HT1080 (cell line): Measurements from ENCODE around the gene SRR. TPM values are rescaled to one million over a fixed set of nuclear protein-coding genes. Genes with fewer than 3 reads are reported as not detected.

Source experiments
- DNase-seq: peaks from one replicate; pipeline ENCODE4 v3.0.0-alpha.2; 2015; ENCODE audit warnings: low read depth
- total RNA-seq: library from RNA; depleted of rRNA; stranded (reverse); fragments of >200 nt; shearing (Covaris generic); gene quantifications from 2 replicates; pipeline ENCODE4 v1.2.3, GENCODE V29; 2014

SRR gene
- total RNA-seq, 1 experiment from 2014 or later: 15.3 TPM

GRCh38 chr17:2289878-2290478, 13.8 kb upstream of the SRR start:
- no peak for DNase-seq

- DNase-seq: no peak
Observed at GRCh38 chr17:2292100-2292499, 11.7 kb upstream of the SRR start.

- peak; percentile 47 for DNase-seq
Observed at GRCh38 chr17:2295575-2295974, 8.2 kb upstream of the SRR start.

- DNase-seq: no peak
Observed at GRCh38 chr17:2297023-2297422, 6.7 kb upstream of the SRR start.

DNA sequence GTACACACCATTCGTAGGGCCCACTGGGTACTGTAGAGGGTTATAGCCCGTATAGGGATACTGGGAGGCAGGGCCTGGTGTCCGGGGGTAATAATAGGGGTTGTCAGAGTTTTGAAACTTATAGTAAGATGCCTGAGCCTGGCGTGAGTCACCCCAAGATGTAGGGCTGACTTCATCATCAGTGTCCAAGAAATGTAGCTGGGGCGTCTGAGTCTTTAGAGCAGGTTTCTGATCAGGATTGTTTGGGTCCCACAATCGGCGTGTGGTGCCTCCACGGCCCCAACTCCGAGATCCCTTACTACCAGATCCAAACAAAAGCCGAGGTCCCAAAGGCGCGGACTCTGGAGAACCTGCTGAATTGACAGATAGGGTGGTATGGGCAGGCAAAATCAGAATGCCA, 4.6 kb upstream of the SRR start:
- DNase-seq: no peak

DNA sequence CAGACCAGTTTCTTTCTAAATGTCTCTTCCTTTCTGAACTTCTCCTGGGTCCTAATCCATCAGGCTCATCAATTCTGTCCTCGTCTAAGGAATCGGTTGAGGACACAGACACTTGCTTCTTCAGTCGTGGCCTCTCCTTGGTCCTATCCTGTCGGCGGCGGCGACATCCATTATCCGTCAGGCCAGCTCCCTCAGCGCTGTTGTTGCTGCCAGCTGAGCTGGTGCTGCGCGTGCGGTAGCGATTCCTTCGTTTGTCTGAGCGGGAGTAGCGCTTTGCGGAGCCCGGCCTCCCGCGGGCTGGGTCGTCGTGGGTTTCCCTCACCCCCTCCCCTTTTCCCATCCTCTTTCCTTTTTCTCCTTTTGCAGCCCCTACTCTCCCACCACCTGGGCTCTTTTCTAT, 4.0 kb upstream of the SRR start:
- DNase-seq: no peak

GRCh38 chr17:2302778-2303203, 959 bp upstream of the SRR start:
- DNase-seq: no peak

DNA sequence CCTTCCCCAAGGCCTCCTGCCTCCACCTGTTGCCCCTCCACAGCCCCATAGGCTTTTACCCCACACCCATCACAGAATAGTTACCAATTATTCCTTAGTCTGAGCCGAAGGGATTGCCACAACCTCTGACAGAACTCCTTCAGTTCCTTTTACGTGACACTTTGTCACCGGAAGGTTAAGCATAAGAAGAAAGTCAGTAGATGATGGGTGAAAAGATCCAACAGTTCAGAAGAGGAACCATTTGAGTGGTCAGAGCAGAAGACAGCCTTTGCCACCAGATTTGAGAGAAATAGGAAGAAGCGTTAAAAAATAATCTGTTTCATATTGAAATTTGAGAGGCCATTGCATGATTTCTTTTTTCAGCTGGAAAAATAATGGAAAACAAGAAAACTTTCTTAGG, 1.2 kb downstream of the SRR start:
- DNase-seq: no peak

- no peak for DNase-seq
Observed at GRCh38 chr17:2309338-2310154, 5.8 kb downstream of the SRR start.

DNA sequence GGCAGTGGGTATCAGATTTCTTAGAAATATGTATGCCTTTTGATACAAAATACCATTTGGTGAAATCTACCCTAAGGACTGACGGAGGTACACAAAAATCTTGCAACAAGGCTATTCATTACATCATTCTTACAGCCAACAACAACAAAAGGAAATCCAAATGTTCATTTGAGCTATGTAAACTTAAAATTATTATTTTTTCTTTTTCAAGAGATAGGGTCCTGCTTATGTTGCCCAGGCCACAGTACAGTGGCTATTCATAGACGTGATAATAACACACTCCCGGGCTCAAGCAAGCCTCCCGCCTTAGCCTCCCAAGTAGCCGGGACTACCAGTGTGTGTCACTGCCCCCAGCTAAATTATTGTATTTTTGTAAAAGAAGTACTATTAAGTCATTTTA, 9.0 kb downstream of the SRR start:
- no peak for DNase-seq

DNA sequence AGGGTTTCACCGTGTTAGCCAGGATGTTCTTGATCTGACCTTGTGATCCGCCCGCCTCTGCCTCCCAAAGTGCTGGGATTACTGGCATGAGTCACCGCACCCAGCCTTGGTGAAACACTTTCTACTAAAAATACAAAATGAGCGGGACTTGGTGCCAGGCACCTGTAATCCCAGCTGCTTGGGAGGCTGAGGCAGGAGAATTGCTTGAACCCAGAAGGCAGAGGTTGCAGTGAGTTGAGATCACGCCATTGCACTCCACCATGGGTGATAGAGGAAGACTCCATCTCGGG, 13.1 kb downstream of the SRR start:
- DNase-seq: peak; percentile 14

DNA sequence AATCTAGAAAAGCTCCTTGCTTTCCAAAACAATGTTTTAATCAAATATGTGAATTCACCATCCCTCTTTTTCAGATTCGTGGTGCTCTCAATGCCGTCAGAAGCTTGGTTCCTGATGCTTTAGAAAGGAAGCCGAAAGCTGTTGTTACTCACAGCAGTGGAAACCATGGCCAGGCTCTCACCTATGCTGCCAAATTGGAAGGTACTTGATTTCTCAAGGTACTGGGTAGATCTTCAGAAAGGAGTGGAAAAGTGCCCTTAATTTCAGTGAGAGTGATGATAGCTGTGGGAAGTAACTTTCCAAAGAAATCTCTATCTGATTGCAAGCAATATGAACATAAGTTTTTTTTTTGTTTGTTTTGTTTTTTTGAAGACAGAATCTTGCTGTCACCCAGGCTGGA, 14.0 kb downstream of the SRR start:
- no peak for DNase-seq

GRCh38 chr17:2319051-2319450, 15.3 kb downstream of the SRR start:
- DNase-seq: no peak

GRCh38 chr17:2321399-2321798, 17.6 kb downstream of the SRR start:
- no peak for DNase-seq

DNA sequence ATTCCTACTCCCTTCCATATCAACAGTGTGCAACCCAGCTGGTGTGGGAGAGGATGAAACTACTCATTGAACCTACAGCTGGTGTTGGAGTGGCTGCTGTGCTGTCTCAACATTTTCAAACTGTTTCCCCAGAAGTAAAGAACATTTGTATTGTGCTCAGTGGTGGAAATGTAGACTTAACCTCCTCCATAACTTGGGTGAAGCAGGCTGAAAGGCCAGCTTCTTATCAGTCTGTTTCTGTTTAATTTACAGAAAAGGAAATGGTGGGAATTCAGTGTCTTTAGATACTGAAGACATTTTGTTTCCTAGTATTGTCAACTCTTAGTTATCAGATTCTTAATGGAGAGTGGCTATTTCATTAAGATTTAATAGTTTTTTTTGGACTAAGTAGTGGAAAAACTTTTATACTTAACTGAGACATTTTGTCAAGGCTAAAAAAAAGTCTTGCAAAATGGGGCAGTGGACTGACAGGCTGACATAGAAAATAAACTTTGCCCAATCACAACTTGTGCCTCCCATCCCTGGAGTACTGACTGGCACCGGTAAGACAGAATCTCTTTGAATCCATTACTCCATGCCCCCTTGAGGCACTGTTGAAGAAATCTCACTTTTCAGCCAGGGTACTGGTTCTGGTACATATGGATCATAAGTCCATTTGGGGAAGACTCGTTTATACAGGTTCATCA, 20.0 kb downstream of the SRR start:
- no peak for DNase-seq

DNA sequence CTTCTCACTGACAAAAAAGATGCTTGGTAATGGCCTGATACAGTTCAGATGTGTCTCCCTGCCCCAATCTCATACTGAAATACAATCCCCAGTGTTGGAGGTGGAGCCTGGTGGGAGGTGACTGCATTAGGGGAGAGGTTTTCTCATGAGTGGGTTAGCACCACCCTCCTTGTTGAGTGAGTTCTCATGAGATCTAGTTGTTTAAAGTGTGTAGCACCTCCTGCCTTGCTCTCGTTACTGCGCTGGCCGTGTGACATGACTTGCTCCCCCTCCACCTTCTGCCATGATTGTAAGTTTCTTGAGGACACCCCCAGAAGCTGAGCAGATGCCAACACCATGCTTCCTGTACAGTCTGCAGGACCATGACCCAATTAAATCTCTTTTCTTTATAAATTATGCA, 27.6 kb downstream of the SRR start:
- no peak for DNase-seq

DNA sequence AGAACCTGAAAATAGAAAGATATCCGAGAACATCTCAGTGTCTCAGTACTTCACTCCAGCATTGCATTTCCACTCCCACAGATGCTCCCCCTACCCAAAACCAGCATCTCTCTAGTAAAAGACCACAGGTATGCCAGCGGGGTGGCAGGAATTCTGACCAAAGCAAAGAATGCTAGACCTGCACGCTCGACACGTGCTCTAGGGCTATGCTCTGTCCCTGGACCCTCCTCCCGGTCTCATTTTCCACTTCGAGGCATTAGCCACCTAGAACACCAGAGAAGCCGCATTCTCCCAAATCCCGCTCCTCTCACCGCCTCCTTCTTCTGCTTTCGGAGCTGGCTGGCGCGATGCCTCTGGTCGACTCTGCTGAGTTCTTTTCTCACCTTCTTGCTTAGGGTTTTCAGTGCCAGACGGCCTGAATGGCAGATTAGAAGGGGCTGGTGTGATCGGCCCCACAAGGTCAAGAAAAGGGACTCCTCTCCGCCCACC, 32.0 kb downstream of the SRR start:
- peak; percentile 17 for DNase-seq

DNA sequence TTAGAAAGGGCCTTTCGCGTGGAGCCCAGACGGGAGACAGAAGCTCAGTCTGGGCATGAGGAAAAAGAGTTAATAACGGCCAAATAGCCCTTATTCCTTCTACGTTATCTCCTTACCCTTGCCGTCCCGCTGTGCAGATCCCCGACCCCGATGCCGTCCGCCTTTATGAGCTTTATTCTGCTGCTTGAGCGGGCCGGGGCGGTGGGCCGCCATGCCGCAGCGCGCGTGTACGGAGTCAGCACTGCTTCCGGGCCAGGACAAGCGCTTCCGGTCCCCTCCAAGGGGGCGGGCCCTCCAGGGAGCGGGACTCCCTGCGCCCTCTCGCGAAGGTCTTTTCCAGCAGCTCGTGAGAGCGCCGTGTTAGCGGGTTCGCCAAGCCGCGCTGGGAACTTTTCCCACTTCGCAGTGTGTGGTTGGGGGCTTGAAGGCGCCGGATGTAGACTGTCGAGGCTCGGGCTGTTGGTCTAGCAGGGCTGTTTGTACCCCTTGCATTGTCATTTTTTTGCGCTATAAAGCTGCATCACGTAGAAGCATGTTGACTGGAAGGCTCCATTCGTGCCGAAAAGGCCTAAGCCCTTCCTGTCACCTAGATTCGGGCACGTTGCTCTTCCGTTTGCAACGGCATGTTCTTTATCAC, 32.6 kb downstream of the SRR start, which contains the start of gene TSR1:
Gene TSR1, minus strand, starts transcription at position 243 of the 637 bp plus-strand sequence. Its CDS starts 30 bp downstream, at position 213.
- peak; percentile 87 for DNase-seq

DNA sequence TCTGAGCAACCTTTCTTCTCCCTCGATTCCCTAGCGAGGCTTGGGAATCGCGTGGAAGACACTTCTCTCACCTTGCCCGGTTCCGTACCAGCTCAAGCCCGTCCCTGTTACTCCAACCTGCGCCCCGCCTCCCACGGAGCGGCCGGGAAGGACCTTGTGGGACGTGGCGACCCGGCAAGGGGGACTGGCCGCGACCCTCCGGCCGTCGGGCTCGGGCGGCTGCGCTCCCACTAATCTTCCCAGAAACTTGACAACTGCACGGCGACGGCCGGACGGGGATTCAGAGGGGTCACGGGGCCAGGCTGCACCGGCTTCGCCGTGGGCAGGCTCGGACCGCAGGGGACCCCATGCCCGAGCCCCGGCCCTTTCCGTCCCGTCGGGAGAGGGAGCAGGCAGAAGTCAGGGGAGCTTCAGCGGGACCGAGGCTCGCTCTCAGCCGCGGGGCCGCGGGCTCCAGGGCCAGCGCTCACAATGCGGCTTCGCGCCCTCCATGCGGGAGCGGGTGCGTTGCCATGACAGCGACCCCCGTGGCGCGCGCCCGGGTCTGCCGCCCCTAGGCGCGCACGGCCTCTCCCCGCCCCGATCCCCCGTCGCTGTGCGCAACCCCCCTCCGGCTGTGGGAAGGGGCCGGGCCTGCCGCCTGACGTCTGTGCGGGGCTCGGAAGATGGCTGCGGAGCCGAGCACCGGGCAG, 33.2 kb downstream of the SRR start, which contains the start of gene SGSM2:
Gene SGSM2, plus strand, starts transcription at position 650 of the 692 bp plus-strand sequence. CDS start 188 bp downstream, outside the sequence.
- peak; percentile 33 for DNase-seq

- peak; percentile 57 for DNase-seq
Observed at GRCh38 chr17:2337544-2338314, 34.0 kb downstream of the SRR start.
